Activated gamma-delta T cell (primary cell): ENCODE data around the gene SND1.

Experiments used
- DNase-seq: peaks from one replicate; lab custom pipeline; 2025; lab: John Stamatoyannopoulos, UW

SND1 gene

GRCh38 chr7:128068785-128069184, 416.8 kb downstream of the SND1 start:
- DNase-seq = no peak

GRCh38 chr7:128069373-128070364, 417.7 kb downstream of the SND1 start:
- DNase-seq = no peak

DNA sequence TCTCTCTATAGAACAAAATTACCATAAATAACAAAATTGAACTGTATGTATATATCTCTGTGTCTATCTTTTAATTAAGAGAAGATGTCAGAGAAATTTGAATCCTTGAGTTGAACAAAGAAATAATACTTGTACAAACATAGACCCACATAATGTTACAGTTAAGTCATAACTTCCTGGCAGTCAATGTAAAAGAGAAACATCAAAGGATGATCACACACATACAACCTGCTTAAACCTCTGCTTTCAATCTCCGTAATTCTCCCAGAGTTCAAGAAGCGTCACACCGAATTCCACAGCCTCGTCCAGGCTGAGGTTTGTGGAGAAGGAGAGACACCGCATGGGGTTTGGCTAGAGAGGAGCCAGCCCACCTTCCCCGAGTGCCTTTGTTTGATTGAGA, 419.4 kb downstream of the SND1 start:
- no peak for DNase-seq

DNA sequence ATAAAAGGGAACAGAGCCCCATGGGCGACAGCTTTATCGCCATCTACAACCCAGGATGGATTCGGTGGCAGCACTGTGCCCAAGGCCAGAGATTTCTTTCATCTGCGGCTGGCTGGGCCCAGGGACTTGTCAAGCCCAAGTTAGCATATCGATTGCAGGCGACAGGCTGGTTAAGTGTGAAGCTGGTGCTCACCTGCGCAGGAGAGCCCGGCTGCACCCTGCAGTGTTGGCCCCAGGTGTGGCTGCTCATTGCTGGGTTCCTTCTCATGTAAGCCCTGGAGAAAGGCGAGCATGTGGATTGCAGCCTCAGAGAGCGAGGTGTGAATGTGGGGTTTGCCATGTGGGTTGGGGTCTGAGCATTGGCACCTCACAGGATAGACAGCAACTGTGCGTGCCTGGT, 419.8 kb downstream of the SND1 start:
- DNase-seq = no peak

GRCh38 chr7:128073671-128074310, 421.8 kb downstream of the SND1 start:
- no peak for DNase-seq

- no peak for DNase-seq
Measured at GRCh38 chr7:128074336-128074735, 422.3 kb downstream of the SND1 start.

GRCh38 chr7:128074736-128075135, 422.7 kb downstream of the SND1 start:
- DNase-seq = no peak

GRCh38 chr7:128075242-128076095, 423.5 kb downstream of the SND1 start:
- no peak for DNase-seq

- DNase-seq = no peak
Measured at GRCh38 chr7:128076196-128076795, 424.3 kb downstream of the SND1 start.

GRCh38 chr7:128076796-128077271, 424.8 kb downstream of the SND1 start:
- no peak for DNase-seq

GRCh38 chr7:128078309-128078708, 426.3 kb downstream of the SND1 start:
- DNase-seq = no peak

DNA sequence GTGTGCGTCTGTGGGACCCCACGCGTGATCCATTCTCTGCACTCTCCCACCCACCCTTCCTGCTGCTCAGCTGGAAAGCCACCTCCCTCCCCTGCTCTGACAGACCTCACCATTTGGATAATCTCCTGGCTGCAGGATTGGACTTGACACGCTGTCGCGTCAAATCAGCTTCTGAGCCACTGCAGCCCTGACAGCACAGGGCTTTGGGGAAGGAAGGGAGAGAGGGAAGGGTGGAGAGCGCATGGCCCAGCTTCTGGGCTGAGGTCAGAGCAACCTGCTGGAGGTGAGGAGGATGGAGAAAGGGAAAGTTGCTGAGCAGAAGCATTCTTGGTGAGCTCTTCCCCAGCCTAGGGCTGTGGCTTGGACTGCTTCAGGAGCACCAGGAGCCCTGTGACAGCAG, 428.2 kb downstream of the SND1 start:
- DNase-seq = no peak

GRCh38 chr7:128081351-128081750, 429.4 kb downstream of the SND1 start:
- DNase-seq = no peak

- no peak for DNase-seq
Measured at GRCh38 chr7:128081808-128082207, 429.8 kb downstream of the SND1 start.

GRCh38 chr7:128082431-128082830, 430.4 kb downstream of the SND1 start:
- no peak for DNase-seq

- DNase-seq = no peak
Measured at GRCh38 chr7:128084896-128085608, 433.1 kb downstream of the SND1 start.

DNA sequence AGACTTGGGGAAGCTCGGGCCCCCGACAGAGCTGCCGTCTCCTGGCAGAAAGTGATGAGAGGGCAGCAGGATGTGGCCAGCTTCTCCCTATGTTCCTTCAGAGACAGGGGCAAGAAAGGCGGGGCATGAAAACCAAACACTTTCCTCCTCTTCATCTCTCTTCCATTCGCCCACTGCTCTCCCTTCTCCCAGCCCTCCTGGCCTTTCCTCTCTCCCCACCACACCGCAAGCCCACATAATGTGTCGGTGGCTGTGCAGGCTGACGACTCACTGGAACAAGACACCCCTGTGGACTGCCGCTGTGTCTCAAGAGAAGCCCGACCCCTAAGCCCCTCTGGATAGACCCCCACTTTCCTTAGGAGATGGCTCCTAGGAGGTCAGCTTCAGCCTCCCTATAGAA, 438.5 kb downstream of the SND1 start:
- no peak for DNase-seq

- no peak for DNase-seq
Measured at GRCh38 chr7:128091106-128091505, 439.1 kb downstream of the SND1 start.

- no peak for DNase-seq
Measured at GRCh38 chr7:128092221-128092620, 440.2 kb downstream of the SND1 start.

GRCh38 chr7:128093614-128094570, 441.9 kb downstream of the SND1 start:
- DNase-seq = no peak
